Mesodermal cell (in vitro differentiated cells): ENCODE measurements around the gene MIEN1. TPM values are rescaled to one million over a fixed set of nuclear protein-coding genes. Genes with fewer than 3 reads are reported as not detected.
A peak's percentile ranks its signal among the peaks of the same experiment; 100 is the strongest.

Experiments
- H3K27ac ChIP-seq: 2 replicates; pipeline ENCODE4 v1.7.0; 2013; ENCODE audit warnings: mild to moderate bottlenecking, low read depth, low read length, moderate library complexity; ENCODE audit not compliant: severe bottlenecking
- H3K36me3 ChIP-seq: 2 replicates; pipeline ENCODE4 v1.7.1; 2013; ENCODE audit warnings: mild to moderate bottlenecking, low read length, moderate library complexity; ENCODE audit not compliant: control insufficient read depth, insufficient read depth
- H3K4me1 ChIP-seq: one replicate; pipeline ENCODE4 v1.7.1; 2013; ENCODE audit warnings: mild to moderate bottlenecking, low read length; ENCODE audit not compliant: insufficient read depth, control insufficient read depth, poor library complexity, severe bottlenecking
- H3K4me3 ChIP-seq: 2 replicates; pipeline ENCODE4 v1.7.0; 2013; ENCODE audit warnings: low read length, control low read depth, mild to moderate bottlenecking; ENCODE audit not compliant: insufficient read depth, poor library complexity, severe bottlenecking; ENCODE audit errors: extremely low read depth
- H3K9me3 ChIP-seq: 2 replicates; pipeline ENCODE4 v1.7.1; 2013; ENCODE audit warnings: mild to moderate bottlenecking, low read length, moderate library complexity; ENCODE audit not compliant: control insufficient read depth
- WGBS, 2 experiments: methylation state at CpG; one replicate each; pipeline ENCODE4 v1.1.5; 2013; ENCODE audit warnings: missing lambda C conversion rate in 2 of 2; ENCODE audit not compliant: insufficient coverage in 2 of 2; 5-methylcytosine and 5-hydroxymethylcytosine counted together
- polyA plus RNA-seq, 2 experiments: library from polyadenylated mRNA; stranded (reverse); fragments of 50-300 nt; gene quantifications; one replicate each; pipeline ENCODE4 v1.2.3, GENCODE V29; 2013

MIEN1 gene
- 50.0 TPM for polyA plus RNA-seq (2013, experiment 1 of 2)
- polyA plus RNA-seq (2013, experiment 2 of 2): 44.1 TPM

- Histone ChIP-seq H3K36me3 (peaks cover 35% of the 10 kb centered on the region), H3K4me1 (no peaks in the 10 kb centered on the region), H3K4me3 (peak within 1 kb of the TSS; percentile 67), H3K9me3 (no peaks in the 10 kb centered on the region), H3K27ac (peak within 1 kb of the TSS; percentile 45)
- WGBS, 2 experiments: 3 to 4% methylated on average over 47 to 48 of the region's 65 CpGs
Measured at GRCh38 chr17:39730095-39730921, at the start of gene MIEN1. Gene MIEN1, minus strand, starts transcription at chr17:39730532. Its CDS starts 37 bp downstream, at chr17:39730495.

GRCh38 chr17:39777534-39778365 is 47.4 kb upstream of the MIEN1 start:
- Histone ChIP-seq H3K4me1 (no peaks in the 10 kb centered on the region), H3K9me3 (no peaks in the 10 kb centered on the region), H3K36me3 (no peaks in the 10 kb centered on the region), H3K4me3 (no peak overlapping the region), H3K27ac (no peak overlapping the region)
- 76 to 96% methylated on average over 4 to 6 of the region's 11 CpGs for WGBS, 2 experiments

- H3K36me3 ChIP-seq: no peaks in the 10 kb centered on the region
- no peak overlapping the region for H3K4me3 ChIP-seq
- no peaks in the 10 kb centered on the region for H3K4me1 ChIP-seq
- H3K27ac ChIP-seq: no peak overlapping the region
- H3K9me3 ChIP-seq: no peaks in the 10 kb centered on the region
Measured at GRCh38 chr17:39776252-39776651, 45.9 kb upstream of the MIEN1 start.

- H3K9me3 ChIP-seq: no peaks in the 10 kb centered on the region
- H3K4me3 ChIP-seq: no peak overlapping the region
- no peaks in the 10 kb centered on the region for H3K4me1 ChIP-seq
- WGBS, 2 experiments: 80% methylated on average over 1 of the region's 2 CpGs; no CpG with 5 or more reads in 1 of the 2 experiments
- no peaks in the 10 kb centered on the region for H3K36me3 ChIP-seq
- no peak overlapping the region for H3K27ac ChIP-seq
Measured at GRCh38 chr17:39775031-39775430, 44.7 kb upstream of the MIEN1 start.

- Histone ChIP-seq H3K4me1 (no peaks in the 10 kb centered on the region), H3K4me3 (no peak overlapping the region), H3K9me3 (no peaks in the 10 kb centered on the region), H3K36me3 (no peaks in the 10 kb centered on the region), H3K27ac (no peak overlapping the region)
- WGBS, 2 experiments: no CpG with 5 or more reads among the region's 4 CpGs
Measured at GRCh38 chr17:39774047-39774446, 43.7 kb upstream of the MIEN1 start.

- H3K27ac ChIP-seq: no peak overlapping the region
- no peak overlapping the region for H3K4me3 ChIP-seq
- no peaks in the 10 kb centered on the region for H3K4me1 ChIP-seq
- H3K36me3 ChIP-seq: no peaks in the 10 kb centered on the region
- 84 to 93% methylated on average over 3 to 5 of the region's 7 CpGs for WGBS, 2 experiments
- H3K9me3 ChIP-seq: no peaks in the 10 kb centered on the region
Measured at GRCh38 chr17:39772987-39773934, 42.9 kb upstream of the MIEN1 start.

GRCh38 chr17:39772415-39772814 is 42.1 kb upstream of the MIEN1 start:
- Histone ChIP-seq H3K27ac (no peak overlapping the region), H3K36me3 (no peaks in the 10 kb centered on the region), H3K4me3 (no peak overlapping the region), H3K4me1 (no peaks in the 10 kb centered on the region), H3K9me3 (no peaks in the 10 kb centered on the region)

- Histone ChIP-seq H3K4me1 (no peaks in the 10 kb centered on the region), H3K9me3 (no peaks in the 10 kb centered on the region), H3K4me3 (no peak overlapping the region), H3K36me3 (no peaks in the 10 kb centered on the region), H3K27ac (no peak overlapping the region)
- WGBS, 2 experiments: 90 to 91% methylated on average over 7 to 8 of the region's 8 CpGs
Measured at GRCh38 chr17:39769974-39770587, 39.7 kb upstream of the MIEN1 start.

GRCh38 chr17:39767147-39767546 is 36.8 kb upstream of the MIEN1 start:
- H3K36me3 ChIP-seq: no peaks in the 10 kb centered on the region
- H3K4me3 ChIP-seq: no peak overlapping the region
- 90% methylated on average over 2 of the region's 3 CpGs; no CpG with 5 or more reads in 1 of the 2 experiments for WGBS, 2 experiments
- no peak overlapping the region for H3K27ac ChIP-seq
- H3K9me3 ChIP-seq: no peaks in the 10 kb centered on the region
- no peaks in the 10 kb centered on the region for H3K4me1 ChIP-seq

GRCh38 chr17:39765766-39766165 is 35.4 kb upstream of the MIEN1 start:
- 96 to 99% methylated on average over 13 to 18 of the region's 18 CpGs for WGBS, 2 experiments
- Histone ChIP-seq H3K27ac (no peak overlapping the region), H3K4me1 (no peaks in the 10 kb centered on the region), H3K4me3 (no peak overlapping the region), H3K36me3 (no peaks in the 10 kb centered on the region), H3K9me3 (no peaks in the 10 kb centered on the region)
